Measurements from ENCODE around the gene SUN5. TPM values are rescaled to one million over a fixed set of nuclear protein-coding genes. Genes with fewer than 3 reads are reported as not detected.
A peak's percentile ranks its signal among the peaks of the same experiment; 100 is the strongest.

The SUN5 gene
- total and polyA plus RNA-seq, 2 experiments from 2014 or later = not detected

DNA sequence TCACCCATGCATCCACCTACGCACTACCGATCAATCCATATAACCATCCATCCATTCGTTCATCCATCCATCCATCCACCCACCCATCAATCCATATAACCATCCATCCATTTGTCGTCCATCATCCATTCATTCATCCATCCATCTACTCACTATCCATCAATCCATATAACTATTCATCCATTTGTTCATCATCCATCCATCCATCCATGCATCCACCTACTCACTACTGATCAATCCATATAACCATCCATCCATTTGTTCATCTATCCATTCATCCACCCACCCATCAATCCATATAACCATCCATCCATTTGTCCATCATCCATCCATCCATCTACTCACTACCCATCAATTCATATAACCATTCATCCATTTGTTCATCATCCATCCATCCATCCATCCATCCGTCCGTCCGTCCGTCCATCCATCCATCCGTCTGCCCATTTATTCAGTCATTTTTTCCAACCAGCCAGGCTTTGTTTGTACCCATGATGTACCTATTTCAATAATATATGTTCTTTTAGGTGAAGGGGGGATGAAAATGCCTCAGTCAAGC is 21.2 kb upstream of the SUN5 start:
- no peaks in the 10 kb centered on the region for H3K4me1 ChIP-seq (ENCODE audit: insufficient read depth)
- H2AFZ ChIP-seq = no peak overlapping the region
- H3K9me3 ChIP-seq (ENCODE audit: low read depth) = no peaks in the 10 kb centered on the region
- no peak overlapping the region for H3K4me3 ChIP-seq
- no peak overlapping the region for H3K27ac ChIP-seq
- no peak for TF ChIP-seq EZH2 (IDR thresholded peaks at IDR 0.05; ENCODE audit: borderline replicate concordance)
- TF ChIP-seq EZH2phosphoT487 (IDR thresholded peaks at IDR 0.05; ENCODE audit: low read depth, severe bottlenecking, unreplicated experiment) = no peak
- TF ChIP-seq CTCF (IDR thresholded peaks at IDR 0.05; ENCODE audit: poor library complexity) = no peak
- H4K20me1 ChIP-seq (ENCODE audit: insufficient read depth, poor library complexity, severe bottlenecking) = no peaks in the 10 kb centered on the region
- no peaks in the 10 kb centered on the region for H3K9me2 ChIP-seq (replicated peaks; ENCODE audit: insufficient read depth)
- peaks cover 20% of the 10 kb centered on the region for H3K27me3 ChIP-seq
- H3K79me2 ChIP-seq = no peaks in the 10 kb centered on the region
- WGBS (ENCODE audit: low lambda C conversion rate, missing lambda C conversion rate) = 69% methylated on average over 9 of the region's 9 CpGs
- no peak overlapping the region for H3K4me2 ChIP-seq
- H3K36me3 ChIP-seq (replicated peaks; ENCODE audit: insufficient read depth, low read depth) = no peaks in the 10 kb centered on the region
- no peak for DNase-seq (ENCODE audit: low spot score)

DNA sequence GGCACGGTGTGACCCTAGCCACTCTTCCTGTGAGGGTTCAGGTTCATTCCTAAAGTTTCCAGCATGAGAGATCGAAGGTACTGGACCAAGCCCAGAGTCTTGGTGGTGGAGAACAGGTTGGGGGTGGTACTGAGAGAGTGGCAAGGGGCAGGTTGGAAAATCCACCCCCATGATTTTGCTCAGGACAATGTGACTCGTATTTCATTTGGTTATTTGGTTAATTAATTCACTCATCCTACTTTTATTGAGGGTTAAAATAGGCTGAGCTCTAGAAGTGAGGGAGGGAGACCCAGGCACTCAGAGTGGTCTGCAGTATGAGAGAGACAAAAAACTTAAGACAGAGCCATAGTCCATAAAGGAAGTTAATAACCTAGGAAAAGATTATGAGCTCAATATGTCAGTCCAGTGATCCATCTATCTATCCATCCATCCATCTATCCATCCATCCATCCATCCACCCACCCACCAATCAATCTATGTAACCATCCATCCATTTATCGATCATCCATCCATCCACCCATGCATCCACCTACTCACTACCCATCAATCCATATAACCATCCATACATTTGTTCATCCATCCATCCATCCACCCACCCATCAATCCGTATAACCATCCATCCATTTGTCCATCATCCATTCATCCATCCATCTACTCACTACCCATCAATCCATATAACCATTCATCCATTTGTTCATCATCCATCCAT is 20.5 kb upstream of the SUN5 start:
- no peak overlapping the region for H3K27ac ChIP-seq
- WGBS (ENCODE audit: low lambda C conversion rate, missing lambda C conversion rate) = 68% methylated on average over 5 of the region's 5 CpGs

DNA sequence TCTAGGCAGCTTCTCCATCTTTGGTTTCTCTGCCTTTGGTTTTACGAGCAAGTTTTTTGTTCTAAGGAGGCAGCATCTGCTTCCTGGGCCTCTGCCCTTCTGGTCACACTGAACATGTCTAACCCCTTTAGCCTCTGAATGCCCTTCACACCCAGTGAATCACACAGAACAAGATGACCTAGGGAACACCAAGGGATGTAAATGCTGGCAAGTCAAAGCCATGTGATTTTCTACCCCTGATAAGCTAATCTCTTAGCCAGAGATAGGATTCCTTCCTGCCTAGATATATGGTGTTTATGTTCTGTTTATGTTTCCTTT is 20.0 kb upstream of the SUN5 start:
- Histone ChIP-seq H3K27me3 (peaks cover 13% of the 10 kb centered on the region), H3K4me2 (no peak overlapping the region), H3K4me1 (ENCODE audit: insufficient read depth) (no peaks in the 10 kb centered on the region), H4K20me1 (ENCODE audit: insufficient read depth, poor library complexity, severe bottlenecking) (no peaks in the 10 kb centered on the region), H2AFZ (no peak overlapping the region), H3K4me3 (no peak overlapping the region), H3K79me2 (no peaks in the 10 kb centered on the region), H3K9me3 (ENCODE audit: low read depth) (no peaks in the 10 kb centered on the region), H3K27ac (peak overlapping the region; percentile 21), H3K36me3 (replicated peaks; ENCODE audit: insufficient read depth, low read depth) (no peaks in the 10 kb centered on the region), H3K9me2 (replicated peaks; ENCODE audit: insufficient read depth) (no peaks in the 10 kb centered on the region)
- 60% methylated on average over 1 of the region's 1 CpG for WGBS (ENCODE audit: low lambda C conversion rate, missing lambda C conversion rate)
- no peak for DNase-seq (ENCODE audit: low spot score)
- TF ChIP-seq EZH2phosphoT487 (IDR thresholded peaks at IDR 0.05; ENCODE audit: low read depth, severe bottlenecking, unreplicated experiment) = no peak
- no peak for TF ChIP-seq CTCF (IDR thresholded peaks at IDR 0.05; ENCODE audit: poor library complexity)
- no peak for TF ChIP-seq EZH2 (IDR thresholded peaks at IDR 0.05; ENCODE audit: borderline replicate concordance)

More for the DNA sequence above, 20.5 kb upstream of the SUN5 start:
- Histone ChIP-seq H2AFZ (no peak overlapping the region), H3K9me2 (replicated peaks; ENCODE audit: insufficient read depth) (no peaks in the 10 kb centered on the region), H3K27me3 (peaks cover 17% of the 10 kb centered on the region), H3K36me3 (replicated peaks; ENCODE audit: insufficient read depth, low read depth) (no peaks in the 10 kb centered on the region), H3K79me2 (no peaks in the 10 kb centered on the region), H3K9me3 (ENCODE audit: low read depth) (no peaks in the 10 kb centered on the region), H4K20me1 (ENCODE audit: insufficient read depth, poor library complexity, severe bottlenecking) (no peaks in the 10 kb centered on the region), H3K4me2 (no peak overlapping the region), H3K4me3 (no peak overlapping the region), H3K4me1 (ENCODE audit: insufficient read depth) (no peaks in the 10 kb centered on the region)
- TF ChIP-seq EZH2phosphoT487 (IDR thresholded peaks at IDR 0.05; ENCODE audit: low read depth, severe bottlenecking, unreplicated experiment) (no peak), EZH2 (IDR thresholded peaks at IDR 0.05; ENCODE audit: borderline replicate concordance) (no peak), CTCF (IDR thresholded peaks at IDR 0.05; ENCODE audit: poor library complexity) (no peak)
- DNase-seq (ENCODE audit: low spot score) = no peak

Measured in hepatocyte (in vitro differentiated cells).